GM18858 (cell line): ENCODE measurements around the gene MCM3AP.
"Not testable (repeated sequence)": the region's sequence is repeated elsewhere in the genome, so short reads cannot be mapped to it uniquely, and the experiment has no call there.

Experiments used
- ATAC-seq: cut with Tn5 transposase; IDR thresholded peaks from one replicate; pipeline ENCODE4 v1.9.1; 2021; ENCODE audit not compliant: unreplicated experiment

Gene MCM3AP

DNA sequence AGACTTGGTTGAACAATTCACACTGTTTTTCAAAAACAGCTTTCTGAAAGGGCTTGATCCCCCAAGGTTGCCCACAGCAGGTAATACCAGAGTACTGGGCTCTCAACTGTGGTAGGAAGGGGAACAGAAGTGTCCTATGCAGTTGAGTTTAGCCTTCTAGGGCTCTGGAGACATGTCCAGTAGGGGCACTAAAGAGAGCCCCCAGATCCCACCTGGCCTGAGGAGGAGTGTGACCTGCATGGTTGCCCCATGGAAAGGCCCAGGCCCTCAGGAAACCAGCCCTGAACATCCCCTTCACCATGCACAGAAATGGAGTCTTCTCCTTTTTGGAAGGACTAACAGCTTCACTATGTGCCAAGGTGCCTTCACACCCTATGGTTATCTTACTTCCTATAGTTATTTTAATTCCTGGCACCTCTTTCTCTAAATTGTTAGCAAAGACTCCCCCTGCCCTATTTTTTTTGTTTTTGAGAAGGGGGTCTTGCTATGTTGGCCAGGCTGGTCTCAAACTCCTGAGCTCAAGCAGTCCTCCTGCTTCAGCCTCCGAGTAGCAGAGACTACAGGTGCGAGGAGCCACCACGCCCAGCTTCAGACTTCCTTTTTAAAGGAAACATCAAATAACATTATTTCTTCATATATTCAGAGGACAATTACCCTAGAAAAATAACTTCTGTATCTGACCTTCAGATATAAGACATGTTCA is 40.0 kb downstream of the MCM3AP start:
- ATAC-seq: no peak

DNA sequence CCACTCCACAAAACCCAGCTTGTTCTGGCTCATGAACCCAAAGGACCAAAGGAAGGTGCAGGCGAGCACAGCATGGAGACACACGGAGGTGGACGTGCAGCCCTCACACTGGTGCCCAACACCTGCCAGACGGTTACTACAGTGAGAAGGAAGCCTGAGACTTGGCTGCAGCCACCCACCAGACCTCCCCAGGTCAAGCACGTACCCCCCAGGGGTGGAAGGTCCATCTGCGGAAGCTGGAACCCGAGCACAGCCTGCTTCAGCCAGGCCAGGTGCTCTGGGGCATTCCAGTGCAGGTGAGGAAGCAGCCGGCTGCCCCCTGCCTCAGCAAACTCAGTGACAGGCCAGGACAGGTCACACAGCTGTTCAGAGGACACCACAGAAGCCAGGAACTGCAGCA is 40.8 kb downstream of the MCM3AP start:
- no peak for ATAC-seq

DNA sequence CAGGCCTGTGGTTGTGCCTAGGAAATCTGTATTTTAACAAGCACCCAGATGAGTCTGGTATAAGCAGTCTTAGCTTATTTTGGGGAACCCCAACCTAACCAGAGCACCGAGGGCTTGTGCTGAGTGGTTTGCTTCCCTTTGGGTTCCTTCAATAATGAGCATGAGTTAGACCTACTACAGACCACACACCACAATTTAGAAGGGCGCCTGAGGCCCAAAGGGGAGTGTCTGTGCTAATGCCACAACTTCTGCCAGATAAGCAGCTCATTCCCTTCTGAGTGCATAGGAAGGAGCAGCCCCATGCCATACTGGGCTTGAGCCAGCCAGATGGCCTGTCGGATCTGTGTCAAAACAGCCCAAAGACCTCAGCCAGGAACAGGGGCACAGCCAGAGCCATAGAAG is 41.5 kb downstream of the MCM3AP start:
- ATAC-seq: no peak

DNA sequence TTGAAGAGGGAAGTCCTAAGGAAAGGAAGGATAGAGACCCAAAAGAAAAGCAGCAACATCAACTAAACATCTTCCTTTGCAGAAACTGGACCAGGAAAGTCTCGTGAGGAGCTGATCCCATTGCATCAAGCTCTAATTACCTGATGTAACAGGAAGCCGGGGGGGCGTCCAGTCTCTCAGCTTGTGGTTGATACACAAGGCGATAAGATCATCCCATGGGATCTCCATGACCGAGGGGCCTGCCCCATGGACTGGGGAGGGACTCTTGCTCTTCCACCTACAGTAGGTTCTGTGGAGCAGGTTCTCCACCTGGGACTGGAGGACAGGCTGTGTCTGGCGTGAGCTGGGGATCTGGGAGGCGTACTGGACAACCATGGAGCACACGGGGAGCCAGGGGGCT is 42.1 kb downstream of the MCM3AP start:
- no peak for ATAC-seq

DNA sequence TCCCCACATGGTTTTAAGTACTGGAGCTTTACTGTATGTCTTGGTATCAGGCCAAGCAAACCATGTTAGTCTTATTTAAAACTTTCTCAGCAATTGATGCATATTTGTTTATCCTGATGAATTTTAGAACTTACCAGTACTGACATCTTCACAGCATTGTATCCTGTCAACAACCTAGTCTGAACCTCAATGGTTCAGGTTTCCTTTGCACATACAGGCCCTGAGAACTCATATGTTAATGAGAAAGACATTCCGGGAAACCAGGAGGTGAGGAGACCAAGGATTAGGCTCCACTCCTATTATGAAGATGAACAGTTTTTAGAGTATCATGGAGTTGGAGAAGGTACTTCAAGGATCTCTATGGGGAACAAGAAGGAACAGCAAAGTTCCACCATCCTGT is 43.8 kb downstream of the MCM3AP start:
- ATAC-seq: not testable (repeated sequence)

DNA sequence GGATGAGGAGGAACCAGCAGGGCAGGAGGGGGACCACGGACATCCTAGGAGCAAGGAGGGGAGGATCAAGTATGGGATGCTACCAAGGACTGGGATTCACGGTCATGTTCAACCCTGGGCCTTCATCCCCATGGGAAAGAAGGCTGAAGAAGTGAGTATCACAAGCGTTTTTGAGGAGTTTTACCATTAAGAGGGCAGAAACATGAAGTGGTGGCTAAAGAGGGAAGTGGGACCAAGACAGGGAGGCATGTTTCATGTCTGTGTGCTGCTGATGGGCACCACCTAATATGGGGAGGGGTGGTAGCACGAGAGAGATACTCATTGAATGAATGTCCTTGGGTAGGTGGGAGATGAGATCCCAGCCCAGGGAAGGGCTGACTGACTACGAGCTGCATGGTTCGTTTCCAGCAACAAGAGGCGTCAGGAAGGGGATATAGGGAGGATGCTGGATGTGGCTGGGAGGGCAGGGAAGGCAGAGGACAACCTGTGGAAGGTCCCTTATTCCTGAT is 45.5 kb downstream of the MCM3AP start:
- no peak for ATAC-seq

DNA sequence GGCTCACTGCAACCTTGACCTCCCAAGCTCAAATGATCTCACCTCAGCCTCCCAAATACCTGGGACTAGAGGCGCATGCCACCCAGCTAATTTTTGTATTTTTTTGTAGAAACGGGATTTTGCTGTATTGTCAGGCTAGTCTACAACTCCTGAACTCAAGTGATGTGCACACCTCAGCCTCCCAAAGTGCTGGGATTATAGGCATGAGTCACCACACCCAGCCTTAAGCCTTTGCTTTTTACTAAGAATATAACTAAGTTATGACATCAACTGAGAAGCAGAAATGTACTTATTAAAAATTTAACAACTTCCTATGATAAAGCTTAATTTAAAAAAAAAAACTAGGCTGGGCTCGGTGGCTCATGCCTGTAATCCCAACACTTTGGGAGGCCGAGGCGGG is 47.9 kb downstream of the MCM3AP start:
- no peak for ATAC-seq

DNA sequence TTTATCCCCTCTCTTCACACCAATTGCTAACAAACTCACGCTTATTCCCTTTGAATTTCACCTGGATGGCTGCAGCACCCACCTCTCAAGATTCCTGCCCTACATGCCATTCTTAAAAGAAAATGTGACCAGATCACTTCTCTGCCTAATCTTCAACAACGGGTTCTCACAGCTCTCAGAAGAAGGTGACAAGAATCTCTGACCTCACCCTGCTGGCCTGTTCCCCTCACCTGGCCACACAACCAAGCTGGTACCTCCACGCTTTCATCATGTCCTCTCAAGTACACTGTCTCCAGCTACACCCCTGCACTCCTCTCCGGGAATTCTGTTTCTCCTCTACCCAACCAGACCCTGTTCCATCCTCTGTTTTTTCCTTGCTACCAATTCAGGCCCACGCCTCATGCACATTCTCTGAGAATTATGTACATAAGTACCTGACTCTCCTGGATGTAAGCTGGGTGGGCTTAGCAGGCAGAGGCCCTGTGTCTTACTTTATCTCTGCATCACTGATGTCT is 50.9 kb downstream of the MCM3AP start:
- ATAC-seq: no peak

DNA sequence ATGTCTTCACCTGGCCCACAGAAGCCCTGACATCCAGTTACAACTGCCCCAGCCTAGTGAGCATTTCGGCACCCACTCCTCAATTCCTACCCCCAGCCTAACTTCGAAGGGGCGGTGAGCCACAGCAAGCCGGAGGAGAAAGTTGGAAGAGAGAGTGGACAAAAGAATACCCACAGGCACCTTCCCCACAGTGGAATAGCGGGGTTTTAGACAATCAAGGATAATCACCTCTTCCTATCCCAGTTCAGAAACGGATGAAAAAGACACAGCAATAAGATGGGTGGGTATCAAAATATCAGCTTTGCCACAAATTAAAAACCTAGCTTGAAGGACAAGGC is 55.5 kb downstream of the MCM3AP start:
- no peak for ATAC-seq

DNA sequence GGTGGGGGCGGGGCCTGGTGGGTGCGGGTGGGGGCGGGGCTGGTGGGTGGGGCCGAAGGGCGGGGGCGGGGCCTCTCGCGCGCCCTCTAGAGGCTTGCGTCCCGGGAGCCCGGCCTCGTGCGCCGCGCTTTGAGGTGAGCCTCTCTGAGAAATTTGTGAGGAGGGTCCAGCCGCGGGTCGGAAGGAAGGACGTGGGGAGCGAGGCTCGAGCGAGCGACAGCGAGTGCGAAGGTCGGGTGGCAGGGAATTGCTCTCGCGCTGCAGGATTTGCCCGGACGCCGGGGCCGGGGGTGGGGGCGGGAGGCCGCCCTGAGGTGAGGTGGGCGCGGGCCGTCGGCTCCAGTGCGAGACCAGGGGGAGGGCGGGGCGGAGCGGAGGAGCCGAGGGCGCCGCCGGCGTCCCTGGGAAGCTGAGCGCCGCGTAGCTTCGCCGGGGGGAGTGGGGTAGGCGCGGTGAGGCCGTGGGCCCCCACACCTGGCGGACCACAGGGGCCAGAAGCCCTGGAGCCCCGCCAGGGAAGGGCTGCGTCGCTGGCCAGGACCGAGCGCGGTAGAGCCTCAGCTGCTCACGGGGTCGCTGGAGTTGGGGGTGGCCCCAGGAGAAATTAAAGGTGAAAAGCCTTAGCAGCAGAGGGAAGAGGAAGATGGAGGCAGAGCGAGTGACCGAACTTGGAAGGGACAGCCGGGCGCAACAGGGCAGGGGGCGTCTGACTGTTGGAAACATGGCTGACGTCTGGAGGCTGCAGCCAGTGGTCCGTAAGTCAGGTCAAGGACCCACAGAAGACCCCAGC is 56.1 kb downstream of the MCM3AP start:
- ATAC-seq: no peak

DNA sequence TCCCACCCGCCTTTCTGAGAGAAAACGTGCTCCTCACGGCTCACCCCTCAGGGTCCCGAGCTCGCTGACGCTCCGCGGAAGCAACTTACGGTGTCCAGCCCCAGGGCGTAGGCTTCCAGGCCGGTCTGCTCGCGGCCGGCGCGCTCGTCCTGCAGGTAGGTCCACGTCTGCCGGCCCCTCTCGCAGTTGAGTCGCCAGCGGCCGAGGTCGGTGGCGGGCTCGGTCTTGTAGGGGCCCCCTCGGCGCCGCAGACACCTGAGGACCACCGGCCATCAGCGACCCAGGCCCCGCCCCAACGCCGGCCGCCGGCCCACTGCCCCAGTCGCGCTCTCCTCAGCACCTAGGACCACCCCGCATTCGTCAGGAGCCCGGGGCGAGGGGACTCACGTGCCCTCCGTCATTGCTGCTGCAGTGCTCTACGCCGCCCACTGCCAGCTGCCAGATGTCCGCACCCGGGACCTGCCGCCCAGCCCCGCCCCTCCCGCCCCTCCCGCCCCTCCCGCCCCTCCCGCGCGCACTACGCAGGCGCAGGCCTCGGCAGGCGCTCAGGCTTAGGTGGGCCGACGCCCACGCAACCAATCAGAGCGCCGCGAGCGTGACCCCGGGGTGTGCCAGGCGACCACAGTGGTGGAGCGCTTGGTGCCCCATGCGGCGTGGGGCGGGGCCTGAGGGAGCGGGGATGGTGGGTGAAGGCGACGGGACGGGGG is 56.9 kb downstream of the MCM3AP start, which contains the start of gene LSS:
TSS of gene LSS (minus strand) at position 430 of the 707 bp plus-strand sequence. CDS start at position 401, 29 bp downstream.
- ATAC-seq: peak; percentile 53

DNA sequence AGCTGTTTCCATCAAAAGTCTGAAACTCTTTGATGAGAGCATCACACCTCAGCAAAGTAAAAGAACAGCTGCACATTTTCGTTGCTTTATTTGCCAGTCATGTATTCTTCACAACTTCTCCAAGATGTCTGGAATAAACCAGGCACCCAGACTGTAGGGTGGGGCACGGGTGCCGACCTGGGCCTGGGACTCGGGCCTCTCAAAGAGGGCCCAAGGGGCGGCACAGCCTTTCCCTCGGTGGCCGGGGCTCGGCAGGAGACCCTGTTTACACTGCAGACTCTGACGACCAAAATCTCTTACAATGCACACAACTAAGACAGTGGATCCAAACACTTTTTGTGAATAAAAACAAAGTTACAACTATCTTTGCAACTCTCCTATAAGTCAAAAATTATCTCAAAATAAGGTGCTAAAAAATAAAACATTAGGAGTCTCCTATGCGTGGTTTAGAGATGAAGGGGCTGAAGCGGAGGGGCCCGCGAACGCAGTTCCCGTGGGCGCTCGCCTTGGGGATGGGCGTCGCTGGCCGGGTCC is 57.5 kb downstream of the MCM3AP start:
- no peak for ATAC-seq

DNA sequence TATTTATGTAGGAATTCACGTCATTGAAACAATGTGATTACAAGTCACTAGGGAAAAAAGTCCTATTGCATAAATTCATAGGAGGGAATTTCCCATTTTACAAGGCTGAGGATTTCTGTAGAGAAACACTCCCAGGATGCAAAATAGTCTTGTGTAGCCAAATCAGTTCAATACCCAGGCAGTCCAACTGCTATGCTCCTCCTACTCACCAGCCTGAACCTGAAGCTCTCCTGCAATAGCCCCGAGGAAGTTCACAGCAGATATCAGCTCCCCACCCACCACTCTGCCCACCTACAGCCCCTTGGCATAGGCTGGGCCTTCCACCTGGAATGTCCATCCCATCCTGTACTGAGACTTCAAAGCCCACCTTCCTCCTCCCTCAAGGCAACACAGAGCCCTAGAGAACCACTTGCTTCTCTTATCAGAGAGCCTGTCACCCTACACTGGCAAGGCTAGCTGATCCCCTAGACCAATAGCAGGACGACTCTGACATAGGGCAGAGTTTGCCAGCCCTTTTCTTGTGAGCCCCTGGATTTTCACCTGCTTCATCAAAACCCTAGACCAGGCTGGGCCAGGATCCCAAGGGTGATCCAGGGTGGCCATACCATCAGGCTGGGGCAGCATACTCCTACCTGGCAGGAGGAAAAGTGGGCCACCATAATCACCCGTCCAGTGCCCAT is 58.4 kb downstream of the MCM3AP start:
- no peak for ATAC-seq

DNA sequence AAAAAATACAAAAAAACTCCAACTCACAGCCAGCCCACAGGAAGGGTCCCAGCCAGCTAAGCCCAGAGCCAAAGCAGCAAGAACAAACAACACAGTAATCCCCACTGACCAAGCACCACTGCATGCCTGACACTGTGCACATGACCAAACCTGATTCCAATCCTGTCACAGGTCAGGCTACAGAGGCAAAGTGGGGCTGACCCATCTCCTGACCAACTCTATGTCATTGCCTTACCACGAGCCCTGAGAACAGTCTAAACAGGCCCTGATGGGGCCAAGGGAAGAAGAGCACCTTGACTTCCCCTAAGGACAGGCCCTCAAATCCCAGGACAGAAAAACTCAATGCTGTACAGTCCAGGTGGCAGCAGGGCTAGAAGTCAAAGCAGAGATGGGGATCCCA is 59.3 kb downstream of the MCM3AP start:
- no peak for ATAC-seq

DNA sequence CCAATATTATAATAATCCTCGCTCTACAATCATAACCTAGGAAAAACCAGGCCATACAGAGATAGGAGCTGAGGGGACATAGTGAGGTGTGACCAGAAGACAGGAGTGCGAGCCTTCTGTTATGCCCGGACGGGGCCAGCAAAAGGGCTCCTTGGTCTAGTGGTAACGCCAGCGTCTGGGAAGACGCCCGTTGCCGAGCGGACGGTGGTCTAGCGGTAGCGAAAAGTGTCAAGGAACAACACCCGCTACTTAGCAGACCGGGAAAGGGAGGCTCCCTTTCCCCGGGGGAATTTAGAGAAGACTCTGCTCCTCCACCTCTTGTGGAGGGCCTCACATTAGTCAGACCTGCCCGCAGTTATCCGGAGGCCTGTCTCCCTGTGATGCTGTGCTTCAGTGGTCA is 61.8 kb downstream of the MCM3AP start:
- not testable (repeated sequence) for ATAC-seq

DNA sequence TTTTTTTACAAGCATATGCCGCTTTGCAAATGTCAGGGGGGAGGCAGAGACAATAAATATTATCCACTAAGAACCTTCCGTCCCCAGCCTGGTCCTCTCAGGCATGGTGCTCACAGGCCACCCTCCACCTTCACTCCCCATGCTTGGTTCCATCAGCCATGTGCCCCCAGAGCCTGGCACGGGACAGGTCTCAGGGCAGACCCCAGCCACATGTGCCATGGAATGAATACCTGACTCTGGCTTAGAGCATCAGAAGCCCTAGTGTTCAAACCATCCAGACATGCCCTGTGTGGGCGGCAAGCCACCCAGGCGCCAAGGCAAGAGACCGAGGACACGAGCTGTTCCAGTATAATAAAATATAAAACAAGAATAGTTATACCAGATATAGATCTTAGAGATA is 62.2 kb downstream of the MCM3AP start:
- no peak for ATAC-seq

DNA sequence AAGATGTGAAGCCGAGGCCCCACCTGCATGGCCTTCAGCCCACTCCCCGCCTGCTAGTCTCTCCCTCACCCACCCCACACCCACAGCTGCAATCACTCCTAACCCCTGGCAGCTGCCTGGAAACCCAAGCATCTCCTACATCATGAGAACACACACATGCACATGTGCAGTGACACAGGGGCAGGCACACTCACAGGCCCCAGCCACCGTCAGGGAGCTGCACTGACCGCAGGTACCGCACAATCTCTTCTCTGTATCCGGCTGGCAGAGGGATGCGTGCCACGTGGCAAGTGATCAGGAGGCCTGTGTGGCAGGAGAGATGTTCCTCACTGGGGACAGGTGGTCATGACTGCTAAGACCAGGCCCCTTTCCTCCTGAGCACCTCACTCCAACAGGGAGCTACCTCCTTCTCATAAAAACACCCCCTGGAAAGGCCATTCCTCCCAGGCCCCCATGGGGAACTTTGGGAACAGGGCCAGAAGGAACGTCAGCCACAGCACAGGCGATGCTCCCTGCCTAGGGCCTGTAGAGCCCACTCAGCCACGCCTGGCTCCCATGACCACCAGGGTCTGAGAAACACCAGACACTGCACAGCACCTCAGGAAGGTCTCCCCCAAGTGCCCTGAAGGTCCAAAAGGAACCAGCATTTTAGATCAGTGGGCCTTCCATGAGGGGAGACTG is 62.8 kb downstream of the MCM3AP start:
- no peak for ATAC-seq

DNA sequence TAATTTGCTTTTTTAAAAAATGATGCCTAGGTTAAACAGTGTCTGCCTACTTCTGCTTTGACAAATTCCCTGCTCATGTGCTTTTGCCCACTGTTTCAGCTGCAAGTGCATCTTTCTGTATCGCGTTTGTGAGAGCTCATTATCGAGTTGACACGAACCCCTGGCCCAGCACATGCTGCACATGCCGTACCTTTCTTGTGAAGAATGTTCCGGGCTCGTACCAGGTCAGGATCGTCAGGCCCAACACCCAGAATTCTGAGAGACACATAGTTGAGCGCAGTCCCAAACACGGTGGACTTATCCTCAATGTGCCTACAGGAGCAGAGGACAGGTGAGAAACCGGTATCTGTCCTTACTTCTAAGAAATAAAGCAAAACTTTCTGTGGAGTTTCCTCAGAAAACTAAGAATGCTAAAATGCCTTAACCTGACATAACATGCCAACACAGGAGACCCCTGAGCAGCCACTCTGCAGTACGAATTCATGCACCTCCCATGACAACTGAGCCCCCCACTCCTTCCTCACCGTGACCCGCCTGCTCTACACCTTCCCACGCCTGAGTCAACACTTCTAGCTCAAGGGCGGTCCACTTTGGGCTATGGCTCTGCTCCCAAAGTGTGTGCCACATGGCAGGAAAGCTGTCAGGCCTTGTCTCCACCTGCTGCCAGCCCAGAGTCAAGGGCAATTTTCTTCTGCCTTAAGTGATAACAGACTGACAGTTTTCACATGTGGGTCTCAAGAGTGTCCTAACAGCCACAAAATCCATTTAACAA is 63.6 kb downstream of the MCM3AP start:
- ATAC-seq: no peak

DNA sequence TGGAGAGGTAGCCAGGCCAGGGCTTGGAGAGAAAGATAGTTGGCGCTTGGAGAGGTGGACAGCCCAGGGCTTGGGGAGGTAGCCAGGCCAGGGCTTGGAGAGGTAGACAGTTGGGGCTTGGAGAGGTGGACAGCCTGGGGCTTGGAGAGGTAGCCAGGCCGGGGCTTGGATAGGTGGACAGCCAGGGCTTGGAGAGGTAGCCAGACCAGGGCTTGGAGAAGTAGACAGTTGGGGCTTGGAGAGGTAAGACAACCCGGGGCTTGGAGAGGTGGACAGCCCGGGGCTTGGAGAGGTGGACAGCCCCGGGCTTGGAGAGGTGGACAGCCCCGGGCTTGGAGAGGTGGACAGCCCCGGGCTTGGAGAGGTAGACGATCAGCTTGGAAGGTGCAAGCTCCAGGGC is 64.6 kb downstream of the MCM3AP start:
- ATAC-seq: no peak
